SK-N-SH treated with all-trans-retinoic acid at 6 μM for 48 hours (cell line): ENCODE data around the gene MRRF.

ENCODE experiments used
- ARNTL ChIP-seq: fragments of 450-650 bp; formaldehyde crosslinking; IDR thresholded peaks from 2 replicates; pipeline ENCODE4 v1.5.0; 2020; ENCODE audit warnings: low read depth, mild to moderate bottlenecking, moderate library complexity, borderline replicate concordance
- BACH2 ChIP-seq: fragments of 250-450 bp; sonication (Bioruptor Pico); IDR thresholded peaks from 2 replicates; pipeline ENCODE4 v1.9.0; 2021; ENCODE audit warnings: mild to moderate bottlenecking, borderline replicate concordance
- ESRRG ChIP-seq: fragments of 250-450 bp; sonication (Bioruptor Pico); IDR thresholded peaks from 2 replicates; pipeline ENCODE4 v1.6.1; 2021; ENCODE audit warnings: mild to moderate bottlenecking
- PATZ1 ChIP-seq: fragments of 250-450 bp; sonication (Bioruptor Pico); IDR thresholded peaks from 2 replicates; pipeline ENCODE4 v1.8.0; 2020; ENCODE audit warnings: mild to moderate bottlenecking, moderate library complexity, borderline replicate concordance
- SNAI2 ChIP-seq: fragments of 250-450 bp; sonication (Bioruptor Pico); IDR thresholded peaks from 2 replicates; pipeline ENCODE4 v1.5.0; 2020; ENCODE audit warnings: mild to moderate bottlenecking, moderate library complexity
- TF ChIP-seq, protein P1 (sequence below): fragments of 250-450 bp; sonication (Bioruptor Pico); IDR thresholded peaks from 2 replicates; pipeline ENCODE4 v1.5.0; 2020; ENCODE audit warnings: mild to moderate bottlenecking, moderate library complexity
- TF ChIP-seq, protein P2 (sequence below): fragments of 250-450 bp; sonication (Bioruptor Pico); IDR thresholded peaks from 2 replicates; pipeline ENCODE4 v1.5.1; 2020; ENCODE audit warnings: low read depth, mild to moderate bottlenecking, moderate library complexity

GRCh38 chr9:122251351-122251750 lies 13.3 kb upstream of the MRRF start:
- TF ChIP-seq ESRRG (no peak), PATZ1 (CRISPR knock-in tag) (no peak), ARNTL (no peak), BACH2 (no peak), SNAI2 (no peak)
- TF ChIP-seq, protein P1, sequence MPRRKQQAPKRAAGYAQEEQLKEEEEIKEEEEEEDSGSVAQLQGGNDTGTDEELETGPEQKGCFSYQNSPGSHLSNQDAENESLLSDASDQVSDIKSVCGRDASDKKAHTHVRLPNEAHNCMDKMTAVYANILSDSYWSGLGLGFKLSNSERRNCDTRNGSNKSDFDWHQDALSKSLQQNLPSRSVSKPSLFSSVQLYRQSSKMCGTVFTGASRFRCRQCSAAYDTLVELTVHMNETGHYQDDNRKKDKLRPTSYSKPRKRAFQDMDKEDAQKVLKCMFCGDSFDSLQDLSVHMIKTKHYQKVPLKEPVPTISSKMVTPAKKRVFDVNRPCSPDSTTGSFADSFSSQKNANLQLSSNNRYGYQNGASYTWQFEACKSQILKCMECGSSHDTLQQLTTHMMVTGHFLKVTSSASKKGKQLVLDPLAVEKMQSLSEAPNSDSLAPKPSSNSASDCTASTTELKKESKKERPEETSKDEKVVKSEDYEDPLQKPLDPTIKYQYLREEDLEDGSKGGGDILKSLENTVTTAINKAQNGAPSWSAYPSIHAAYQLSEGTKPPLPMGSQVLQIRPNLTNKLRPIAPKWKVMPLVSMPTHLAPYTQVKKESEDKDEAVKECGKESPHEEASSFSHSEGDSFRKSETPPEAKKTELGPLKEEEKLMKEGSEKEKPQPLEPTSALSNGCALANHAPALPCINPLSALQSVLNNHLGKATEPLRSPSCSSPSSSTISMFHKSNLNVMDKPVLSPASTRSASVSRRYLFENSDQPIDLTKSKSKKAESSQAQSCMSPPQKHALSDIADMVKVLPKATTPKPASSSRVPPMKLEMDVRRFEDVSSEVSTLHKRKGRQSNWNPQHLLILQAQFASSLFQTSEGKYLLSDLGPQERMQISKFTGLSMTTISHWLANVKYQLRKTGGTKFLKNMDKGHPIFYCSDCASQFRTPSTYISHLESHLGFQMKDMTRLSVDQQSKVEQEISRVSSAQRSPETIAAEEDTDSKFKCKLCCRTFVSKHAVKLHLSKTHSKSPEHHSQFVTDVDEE (CRISPR knock-in tag), result no peak
- TF ChIP-seq, protein P2, sequence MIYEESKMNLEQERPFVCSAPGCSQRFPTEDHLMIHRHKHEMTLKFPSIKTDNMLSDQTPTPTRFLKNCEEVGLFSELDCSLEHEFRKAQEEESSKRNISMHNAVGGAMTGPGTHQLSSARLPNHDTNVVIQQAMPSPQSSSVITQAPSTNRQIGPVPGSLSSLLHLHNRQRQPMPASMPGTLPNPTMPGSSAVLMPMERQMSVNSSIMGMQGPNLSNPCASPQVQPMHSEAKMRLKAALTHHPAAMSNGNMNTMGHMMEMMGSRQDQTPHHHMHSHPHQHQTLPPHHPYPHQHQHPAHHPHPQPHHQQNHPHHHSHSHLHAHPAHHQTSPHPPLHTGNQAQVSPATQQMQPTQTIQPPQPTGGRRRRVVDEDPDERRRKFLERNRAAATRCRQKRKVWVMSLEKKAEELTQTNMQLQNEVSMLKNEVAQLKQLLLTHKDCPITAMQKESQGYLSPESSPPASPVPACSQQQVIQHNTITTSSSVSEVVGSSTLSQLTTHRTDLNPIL (CRISPR knock-in tag), result no peak
